GM12878 (cell line): ENCODE data around the gene SSH2. TPM values are rescaled to one million over a fixed set of nuclear protein-coding genes. Genes with fewer than 3 reads are reported as not detected.

Experiments used
- ATAC-seq: fragments of 200-7000 bp; cut with Tn5 transposase; 3 replicates; pipeline ENCODE4 v1.9.1; 2020; ENCODE audit warnings: mild to moderate bottlenecking, moderate library complexity
- BruUV-seq: library from RNA; stranded (reverse); fragments of 400-500 nt; replicated peaks from 2 replicates; lab custom pipeline; 2021; lab: Mats Ljungman, UMichigan
- CTCF ChIA-PET: fragments of 300-600 bp; sonication (Branson Sonifier 250); formaldehyde crosslinking; extraction: SDS; loops from one replicate; lab custom pipeline; 2021; ENCODE audit warnings: inconsistent platforms; lab: Yijun Ruan, JAX
- POLR2A ChIA-PET: fragments of 350-600 bp; formaldehyde crosslinking; extraction: SDS; loops from one replicate; lab custom pipeline; 2021; ENCODE audit warnings: inconsistent platforms; lab: Charles Lee
- RAD21 ChIA-PET: fragments of 300-600 bp; sonication (Branson Sonifier 250); formaldehyde crosslinking; loops from one replicate; lab custom pipeline; 2023; ENCODE audit warnings: antibody characterized with exemption; ENCODE audit not compliant: unreplicated experiment; lab: Charles Lee
- SMC1A ChIA-PET: fragments of 300-600 bp; sonication (Branson Sonifier 250); formaldehyde crosslinking; loops from one replicate; lab custom pipeline; 2023; ENCODE audit not compliant: unreplicated experiment, uncharacterized antibody; lab: Charles Lee
- DNase-seq: peaks from one replicate; pipeline ENCODE4 v3.0.0-alpha.2; 2011; ENCODE audit warnings: low read depth, low spot score
- FAIRE-seq: peaks from 3 replicates; lab custom pipeline; 2011; peaks lifted over from hg19 to GRCh38; lab: Jason Lieb, UNC
- H2AFZ ChIP-seq: 2 replicates; pipeline ENCODE4 v1.6.0; 2011; ENCODE audit warnings: low read depth, low read length, control low read depth; ENCODE audit not compliant: control insufficient read depth
- H3K27ac ChIP-seq: 2 replicates; pipeline ENCODE4 v1.5.1; 2011; ENCODE audit warnings: control low read depth; ENCODE audit not compliant: control insufficient read depth, insufficient read depth
- H3K27me3 ChIP-seq, 2 experiments: replicated peaks in 1 of 2; 2 replicates each; pipeline versions ENCODE4 v1.6.0 to v1.6.1; 2011; ENCODE audit warnings: low read length in 1 of 2; ENCODE audit not compliant: control insufficient read depth in 2 of 2, insufficient read depth in 2 of 2
- H3K36me3 ChIP-seq, 2 experiments: 2 replicates each; pipeline ENCODE4 v1.5.1; 2011; ENCODE audit warnings: low read length in 1 of 2; ENCODE audit not compliant: control insufficient read depth in 2 of 2, insufficient read depth in 2 of 2
- H3K4me1 ChIP-seq: 2 replicates; pipeline ENCODE4 v1.6.1; 2011; ENCODE audit warnings: mild to moderate bottlenecking, low read length, moderate library complexity, mixed read lengths; ENCODE audit not compliant: control insufficient read depth, insufficient read depth
- H3K4me2 ChIP-seq: 2 replicates; pipeline ENCODE4 v1.6.0; 2011; ENCODE audit warnings: control low read depth; ENCODE audit not compliant: control insufficient read depth, insufficient read depth
- H3K4me3 ChIP-seq: fragments of 200-600 bp; sonication (generic); 2 replicates; pipeline ENCODE4 v1.5.1; 2016
- H3K79me2 ChIP-seq: 2 replicates; pipeline ENCODE4 v1.6.0; 2011; ENCODE audit warnings: low read length; ENCODE audit not compliant: control insufficient read depth, insufficient read depth
- H3K9ac ChIP-seq: 2 replicates; pipeline ENCODE4 v1.8.0; 2011; ENCODE audit warnings: low read length, control low read depth, mixed read lengths; ENCODE audit not compliant: control insufficient read depth, insufficient read depth
- H3K9me3 ChIP-seq: replicated peaks from 3 replicates; pipeline ENCODE4 v1.5.1; 2011; ENCODE audit warnings: mild to moderate bottlenecking, low read length; ENCODE audit not compliant: control insufficient read depth, insufficient read depth
- H4K20me1 ChIP-seq: 2 replicates; pipeline ENCODE4 v1.6.0; 2011; ENCODE audit not compliant: control insufficient read depth, insufficient read depth
- ATF7 ChIP-seq: fragments of 450-650 bp; IDR thresholded peaks from 2 replicates; pipeline ENCODE4 v1.6.1; 2016; ENCODE audit warnings: low read depth, mild to moderate bottlenecking
- CHD4 ChIP-seq: fragments of 200-600 bp; sonication (generic); IDR thresholded peaks from 2 replicates; pipeline ENCODE4 v1.6.1; 2016; ENCODE audit warnings: mild to moderate bottlenecking
- MEF2B ChIP-seq: fragments of 450-650 bp; IDR thresholded peaks from 2 replicates; pipeline ENCODE4 v1.6.1; 2018; ENCODE audit warnings: mild to moderate bottlenecking, moderate library complexity; ENCODE audit not compliant: partially characterized antibody, poor library complexity, severe bottlenecking
- NR2F1 ChIP-seq: fragments of 450-650 bp; conservative IDR thresholded peaks from 2 replicates; pipeline ENCODE4 v1.6.1; 2017; ENCODE audit warnings: mild to moderate bottlenecking
- PRDM15 ChIP-seq: fragments of 450-650 bp; formaldehyde crosslinking; IDR thresholded peaks from 2 replicates; pipeline ENCODE4 v1.4.0; 2020; ENCODE audit warnings: mild to moderate bottlenecking, moderate library complexity
- RB1 ChIP-seq: fragments of 450-650 bp; formaldehyde crosslinking; IDR thresholded peaks from 2 replicates; pipeline ENCODE4 v1.6.1; 2017; ENCODE audit warnings: mild to moderate bottlenecking, borderline replicate concordance
- REST ChIP-seq: IDR thresholded peaks from 2 replicates; pipeline ENCODE4 v1.6.1; 2012; ENCODE audit warnings: mild to moderate bottlenecking, low read depth, low read length
- RFX5 ChIP-seq: IDR thresholded peaks from 2 replicates; pipeline ENCODE4 v1.6.1; 2011; ENCODE audit warnings: low read depth, low read length, improper control_type of control experiment
- WGBS: methylation state at CpG from one replicate; pipeline ENCODE4 v1.1.6; 2016; ENCODE audit warnings: low lambda C conversion rate; ENCODE audit not compliant: insufficient replicate concordance, insufficient coverage; ENCODE audit errors: missing lambda C conversion rate; 5-methylcytosine and 5-hydroxymethylcytosine counted together
- in situ Hi-C: fragments of 300-500 bp; cut with MboI; formaldehyde crosslinking; loops from 9 replicates; pipeline ENCODE4 v1.14.3; 2018; ENCODE audit warnings: mixed read lengths
- intact Hi-C: fragments of 100-400 bp; cut with micrococcal nuclease; formaldehyde crosslinking; loops from one replicate; pipeline ENCODE4 v1.14.2; 2022; ENCODE audit not compliant: unreplicated experiment
- polyA plus RNA-seq, 11 experiments: library from polyadenylated mRNA; depleted of rRNA in 4 of 11; unstranded in 6 of 11; stranded (reverse) in 5 of 11; fragments of >200 nt; fragmentation: Nextera tagmentation in 4 of 11; fragmentation: Illumina TruSeq in 1 of 11; extraction: Ambion mirVana in 4 of 11; extraction: Trizol in 1 of 11; gene quantifications; 1 replicate in 1 of 11; 2 replicates in 10 of 11; pipeline versions ENCODE4 v1.2.1 to v1.2.3, GENCODE V29; 2011 to 2016; ENCODE audit warnings: inconsistent platforms in 2 of 11, missing spikeins in 2 of 11, low read depth in 1 of 11
- total RNA-seq, 4 experiments: library from RNA; depleted of rRNA in 3 of 4; stranded (reverse); fragments of >200 nt in 3 of 4; fragmentation: Illumina TruSeq in 1 of 4; extraction: Trizol in 1 of 4; gene quantifications; 2 replicates each; pipeline versions ENCODE4 v1.2.1 to v1.2.3, GENCODE V29; 2013 to 2021
- TF ChIP-seq, protein P1 (sequence below): fragments of 450-650 bp; IDR thresholded peaks from 2 replicates; pipeline ENCODE4 v1.6.1; 2017; ENCODE audit warnings: mild to moderate bottlenecking
- TF ChIP-seq, protein P2 (sequence below): fragments of 450-650 bp; formaldehyde crosslinking; IDR thresholded peaks from 2 replicates; pipeline ENCODE4 v1.5.0; 2022; ENCODE audit warnings: mild to moderate bottlenecking, missing genetic modification characterization

SSH2 gene
- total and polyA plus RNA-seq, 10 of the 15 experiments (the other 5 are each of a cell fraction or from before 2014, with no cell fraction given): 9.3 to 65.9 (median 34.0) TPM

DNA sequence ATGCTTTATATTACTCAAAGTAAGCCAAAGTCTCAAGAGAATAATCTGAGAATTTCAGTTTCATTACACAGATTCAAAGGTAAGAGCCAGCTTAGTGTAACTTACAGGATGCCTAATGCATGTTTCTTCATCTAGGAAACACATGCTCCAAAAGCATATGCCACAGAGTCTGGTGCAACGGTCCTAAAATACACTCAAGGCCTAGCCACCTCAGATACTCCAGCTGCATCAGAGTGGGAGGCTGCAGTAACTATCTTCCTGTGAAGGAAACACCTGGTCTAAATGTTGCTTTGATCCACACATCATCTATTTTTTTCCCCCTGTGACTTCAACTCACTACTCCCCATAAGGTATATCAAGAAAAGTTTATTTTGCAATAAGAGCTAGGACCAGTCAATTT, 255.7 kb downstream of the SSH2 start:
- intact Hi-C loops (loop anchor here (5.0 kb wide), 1 partner anchor 52 kb away; the partner anchor contains the start of gene CORO6), in situ Hi-C loops (no loop called here)
- 0% methylated on average over 1 of the region's 1 CpG for WGBS
- H3K9ac ChIP-seq: no peak overlapping the region
- ChIA-PET CTCF (interaction anchor here (0.6 to 4.3 kb wide), 6 partner anchors 11 to 256 kb away, joined by 3 to 20 read pairs (median 4); no protein-coding TSS in a partner anchor), RAD21 (interaction anchor here (0.7 to 1.4 kb wide), 4 partner anchors 9 to 105 kb away, joined by 3 to 8 read pairs (median 4); no protein-coding TSS in a partner anchor), POLR2A (interaction anchor here (1.3 to 1.9 kb wide), 4 partner anchors 9 to 49 kb away, joined by 3 to 7 read pairs (median 4); no protein-coding TSS in a partner anchor), SMC1A (interaction anchor here (0.7 to 2.2 kb wide), 13 partner anchors 8 to 134 kb away, joined by 3 to 7 read pairs (median 4); no protein-coding TSS in a partner anchor)
- H3K36me3 ChIP-seq: peaks cover 2 to 34% of the 10 kb centered on the region in 2 experiments
- no peak for ATAC-seq
- H3K4me1 ChIP-seq: peaks cover 6% of the 10 kb centered on the region
- no peaks in the 10 kb centered on the region for H3K9me3 ChIP-seq
- TSS peak; percentile 38 for BruUV-seq
- no peaks in the 10 kb centered on the region for H3K27me3 ChIP-seq
- no peak overlapping the region for H3K4me3 ChIP-seq
- H3K4me2 ChIP-seq: peak overlapping the region; percentile 1; the same call in 1 of the 2 replicates
- no peaks in the 10 kb centered on the region for H4K20me1 ChIP-seq
- H3K79me2 ChIP-seq: no peaks in the 10 kb centered on the region
- no peak for FAIRE-seq
- H2AFZ ChIP-seq: no peak overlapping the region
- no peak for DNase-seq
- H3K27ac ChIP-seq: no peak overlapping the region; the same call in 1 of the 2 replicates
- TF ChIP-seq PRDM15 (no peak), NR2F1 (no peak), ATF7 (no peak), MEF2B (peak; percentile 25), REST (no peak), RB1 (no peak), CHD4 (no peak), RFX5 (no peak)
- TF ChIP-seq, protein P1, sequence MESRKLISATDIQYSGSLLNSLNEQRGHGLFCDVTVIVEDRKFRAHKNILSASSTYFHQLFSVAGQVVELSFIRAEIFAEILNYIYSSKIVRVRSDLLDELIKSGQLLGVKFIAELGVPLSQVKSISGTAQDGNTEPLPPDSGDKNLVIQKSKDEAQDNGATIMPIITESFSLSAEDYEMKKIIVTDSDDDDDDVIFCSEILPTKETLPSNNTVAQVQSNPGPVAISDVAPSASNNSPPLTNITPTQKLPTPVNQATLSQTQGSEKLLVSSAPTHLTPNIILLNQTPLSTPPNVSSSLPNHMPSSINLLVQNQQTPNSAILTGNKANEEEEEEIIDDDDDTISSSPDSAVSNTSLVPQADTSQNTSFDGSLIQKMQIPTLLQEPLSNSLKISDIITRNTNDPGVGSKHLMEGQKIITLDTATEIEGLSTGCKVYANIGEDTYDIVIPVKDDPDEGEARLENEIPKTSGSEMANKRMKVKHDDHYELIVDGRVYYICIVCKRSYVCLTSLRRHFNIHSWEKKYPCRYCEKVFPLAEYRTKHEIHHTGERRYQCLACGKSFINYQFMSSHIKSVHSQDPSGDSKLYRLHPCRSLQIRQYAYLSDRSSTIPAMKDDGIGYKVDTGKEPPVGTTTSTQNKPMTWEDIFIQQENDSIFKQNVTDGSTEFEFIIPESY: no peak
- TF ChIP-seq, protein P2, sequence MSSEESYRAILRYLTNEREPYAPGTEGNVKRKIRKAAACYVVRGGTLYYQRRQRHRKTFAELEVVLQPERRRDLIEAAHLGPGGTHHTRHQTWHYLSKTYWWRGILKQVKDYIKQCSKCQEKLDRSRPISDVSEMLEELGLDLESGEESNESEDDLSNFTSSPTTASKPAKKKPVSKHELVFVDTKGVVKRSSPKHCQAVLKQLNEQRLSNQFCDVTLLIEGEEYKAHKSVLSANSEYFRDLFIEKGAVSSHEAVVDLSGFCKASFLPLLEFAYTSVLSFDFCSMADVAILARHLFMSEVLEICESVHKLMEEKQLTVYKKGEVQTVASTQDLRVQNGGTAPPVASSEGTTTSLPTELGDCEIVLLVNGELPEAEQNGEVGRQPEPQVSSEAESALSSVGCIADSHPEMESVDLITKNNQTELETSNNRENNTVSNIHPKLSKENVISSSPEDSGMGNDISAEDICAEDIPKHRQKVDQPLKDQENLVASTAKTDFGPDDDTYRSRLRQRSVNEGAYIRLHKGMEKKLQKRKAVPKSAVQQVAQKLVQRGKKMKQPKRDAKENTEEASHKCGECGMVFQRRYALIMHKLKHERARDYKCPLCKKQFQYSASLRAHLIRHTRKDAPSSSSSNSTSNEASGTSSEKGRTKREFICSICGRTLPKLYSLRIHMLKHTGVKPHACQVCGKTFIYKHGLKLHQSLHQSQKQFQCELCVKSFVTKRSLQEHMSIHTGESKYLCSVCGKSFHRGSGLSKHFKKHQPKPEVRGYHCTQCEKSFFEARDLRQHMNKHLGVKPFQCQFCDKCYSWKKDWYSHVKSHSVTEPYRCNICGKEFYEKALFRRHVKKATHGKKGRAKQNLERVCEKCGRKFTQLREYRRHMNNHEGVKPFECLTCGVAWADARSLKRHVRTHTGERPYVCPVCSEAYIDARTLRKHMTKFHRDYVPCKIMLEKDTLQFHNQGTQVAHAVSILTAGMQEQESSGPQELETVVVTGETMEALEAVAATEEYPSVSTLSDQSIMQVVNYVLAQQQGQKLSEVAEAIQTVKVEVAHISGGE (CRISPR knock-in tag): no peak
